Mesenchymal stem cell (in vitro differentiated cells and primary cell): ENCODE results near the gene FAM222A.

Source experiments
- DNase-seq: peaks from one replicate; pipeline ENCODE4 v3.0.0-alpha.2; 2013
- H2AFZ ChIP-seq: one replicate; pipeline ENCODE4 v1.6.1; 2013; ENCODE audit warnings: low read depth, mild to moderate bottlenecking, control low read depth, inconsistent platforms, low read length, moderate library complexity
- H2AK5ac ChIP-seq: 2 replicates; pipeline ENCODE4 v1.6.1; 2013; ENCODE audit warnings: low read length, moderate library complexity, mild to moderate bottlenecking, inconsistent platforms; ENCODE audit not compliant: severe bottlenecking
- H2BK120ac ChIP-seq: one replicate; pipeline ENCODE4 v1.6.1; 2013; ENCODE audit warnings: low read depth, mild to moderate bottlenecking, inconsistent platforms, low read length, moderate library complexity
- H2BK12ac ChIP-seq, 2 experiments: one replicate each; pipeline ENCODE4 v1.6.1; 2013; ENCODE audit warnings: inconsistent platforms in 2 of 2, low read length in 2 of 2, mild to moderate bottlenecking in 2 of 2, moderate library complexity in 2 of 2, control low read depth in 1 of 2
- H2BK15ac ChIP-seq: one replicate; pipeline ENCODE4 v1.6.1; 2013; ENCODE audit warnings: mild to moderate bottlenecking, low read depth, inconsistent platforms; ENCODE audit not compliant: poor library complexity, severe bottlenecking
- H2BK5ac ChIP-seq: 2 replicates; pipeline ENCODE4 v1.6.1; 2013; ENCODE audit warnings: low read depth, mild to moderate bottlenecking, low read length, control low read depth, inconsistent platforms; ENCODE audit not compliant: poor library complexity, severe bottlenecking
- H3K14ac ChIP-seq, 2 experiments: one replicate each; pipeline ENCODE4 v1.6.1; 2013; ENCODE audit warnings: inconsistent platforms in 2 of 2, low read length in 2 of 2, control low read depth in 1 of 2, mild to moderate bottlenecking in 1 of 2, moderate library complexity in 1 of 2
- H3K18ac ChIP-seq, 2 experiments: one replicate each; pipeline ENCODE4 v1.6.1; 2013; ENCODE audit warnings: inconsistent platforms in 2 of 2, low read length in 2 of 2, control low read depth in 1 of 2, low read depth in 1 of 2, mild to moderate bottlenecking in 1 of 2
- H3K23ac ChIP-seq, 2 experiments: one replicate each; pipeline ENCODE4 v1.6.1; 2013; ENCODE audit warnings: inconsistent platforms in 2 of 2, low read length in 2 of 2, mild to moderate bottlenecking in 2 of 2, moderate library complexity in 2 of 2, control low read depth in 1 of 2
- H3K27ac ChIP-seq: 2 replicates; pipeline ENCODE4 v1.5.1; 2013; ENCODE audit warnings: mild to moderate bottlenecking, moderate library complexity, low read length, control low read depth, inconsistent platforms; ENCODE audit not compliant: poor library complexity, severe bottlenecking
- H3K27me3 ChIP-seq, 2 experiments: 2 replicates each; pipeline versions ENCODE4 v1.6.1 to v1.7.0; 2013; ENCODE audit warnings: low read length in 2 of 2, mild to moderate bottlenecking in 2 of 2, moderate library complexity in 2 of 2, control low read depth in 1 of 2, inconsistent platforms in 1 of 2; ENCODE audit not compliant: control insufficient read depth in 1 of 2, insufficient read depth in 1 of 2
- H3K36me3 ChIP-seq, 2 experiments: 2 replicates each; pipeline versions ENCODE4 v1.6.1 to v1.7.0; 2013; ENCODE audit warnings: low read length in 2 of 2, control low read depth in 1 of 2, inconsistent platforms in 1 of 2, low read depth in 1 of 2, mild to moderate bottlenecking in 1 of 2; ENCODE audit not compliant: insufficient read depth in 2 of 2, control insufficient read depth in 1 of 2
- H3K4ac ChIP-seq, 2 experiments: one replicate each; pipeline ENCODE4 v1.6.1; 2013; ENCODE audit warnings: inconsistent platforms in 2 of 2, low read length in 2 of 2, mild to moderate bottlenecking in 2 of 2, moderate library complexity in 2 of 2, control low read depth in 1 of 2, low read depth in 1 of 2
- H3K4me1 ChIP-seq: 2 replicates; pipeline ENCODE4 v1.6.1; 2013; ENCODE audit warnings: low read depth, low read length, control low read depth; ENCODE audit not compliant: control insufficient read depth, insufficient read depth
- H3K4me2 ChIP-seq: 2 replicates; pipeline ENCODE4 v1.6.1; 2013; ENCODE audit warnings: low read length, mild to moderate bottlenecking, inconsistent platforms; ENCODE audit not compliant: poor library complexity, severe bottlenecking
- H3K4me3 ChIP-seq, 2 experiments: 2 replicates each; pipeline versions ENCODE4 v1.5.1 to v1.7.0; 2013; ENCODE audit warnings: low read length in 2 of 2, mild to moderate bottlenecking in 2 of 2, control low read depth in 1 of 2, low read depth in 1 of 2; ENCODE audit not compliant: insufficient read depth in 1 of 2
- H3K79me1 ChIP-seq: replicated peaks from 2 replicates; pipeline ENCODE4 v1.6.1; 2013; ENCODE audit warnings: mild to moderate bottlenecking, control low read depth, low read length, inconsistent platforms; ENCODE audit not compliant: poor library complexity, severe bottlenecking
- H3K9ac ChIP-seq: 2 replicates; pipeline ENCODE4 v1.7.0; 2013; ENCODE audit warnings: mild to moderate bottlenecking, low read length, moderate library complexity
- H3K9me3 ChIP-seq: 2 replicates; pipeline ENCODE4 v1.7.0; 2013; ENCODE audit warnings: mild to moderate bottlenecking, low read length; ENCODE audit not compliant: control insufficient read depth
- H4K8ac ChIP-seq: one replicate; pipeline ENCODE4 v1.6.1; 2013; ENCODE audit warnings: inconsistent platforms, mild to moderate bottlenecking, low read length, moderate library complexity
- H4K91ac ChIP-seq: one replicate; pipeline ENCODE4 v1.6.1; 2013; ENCODE audit warnings: mild to moderate bottlenecking, low read length, inconsistent platforms
- WGBS: methylation state at CpG from one replicate; pipeline ENCODE4 v1.1.7; 2013; ENCODE audit warnings: mixed read lengths; 5-methylcytosine and 5-hydroxymethylcytosine counted together

The FAM222A gene

GRCh38 chr12:109686523-109686922, 27.1 kb upstream of the FAM222A start:
- H3K27ac ChIP-seq, result no peak overlapping the region
- H4K8ac ChIP-seq, result no peak overlapping the region
- no peak overlapping the region for H3K4ac ChIP-seq

GRCh38 chr12:109687250-109687649, 26.4 kb upstream of the FAM222A start:
- no peak overlapping the region for H3K18ac ChIP-seq
- H3K4me1 ChIP-seq, result no peaks in the 10 kb centered on the region
- H2AK5ac ChIP-seq, result no peak overlapping the region
- H3K9ac ChIP-seq, result no peak overlapping the region
- no peak overlapping the region for H2BK15ac ChIP-seq
- no peak overlapping the region for H3K4me3 ChIP-seq
- H4K8ac ChIP-seq, result no peak overlapping the region
- H3K27ac ChIP-seq, result no peak overlapping the region
- H2BK12ac ChIP-seq, result no peak overlapping the region
- no peaks in the 10 kb centered on the region for H3K36me3 ChIP-seq
- no peaks in the 10 kb centered on the region for H3K79me1 ChIP-seq
- DNase-seq, result no peak
- H3K14ac ChIP-seq, result no peak overlapping the region
- no peak overlapping the region for H3K4me2 ChIP-seq
- H2BK120ac ChIP-seq, result no peak overlapping the region
- 77% methylated on average over 6 of the region's 6 CpGs for WGBS
- H3K23ac ChIP-seq, result no peak overlapping the region
- no peak overlapping the region for H3K4ac ChIP-seq
- no peaks in the 10 kb centered on the region for H3K9me3 ChIP-seq
- H3K27me3 ChIP-seq, result peaks cover 32 to 34% of the 10 kb centered on the region in 2 experiments
- H4K91ac ChIP-seq, result no peak overlapping the region
- no peak overlapping the region for H2BK5ac ChIP-seq
- H2AFZ ChIP-seq, result no peak overlapping the region

More at GRCh38 chr12:109686523-109686922, 27.1 kb upstream of the FAM222A start:
- Histone ChIP-seq H2BK15ac (no peak overlapping the region), H2BK120ac (no peak overlapping the region), H3K9me3 (no peaks in the 10 kb centered on the region), H2BK12ac (no peak overlapping the region), H3K4me3 (no peak overlapping the region), H2BK5ac (no peak overlapping the region), H3K4me1 (no peaks in the 10 kb centered on the region), H3K79me1 (no peaks in the 10 kb centered on the region), H2AK5ac (no peak overlapping the region), H3K23ac (no peak overlapping the region), H3K27me3 (peaks cover 24 to 27% of the 10 kb centered on the region in 2 experiments), H4K91ac (no peak overlapping the region), H3K4me2 (no peak overlapping the region), H3K14ac (no peak overlapping the region), H3K18ac (no peak overlapping the region), H3K9ac (no peak overlapping the region), H2AFZ (no peak overlapping the region), H3K36me3 (no peaks in the 10 kb centered on the region)
- whole genome bisulfite sequencing, result 93% methylated on average over 7 of the region's 7 CpGs
- no peak for DNase-seq

DNA sequence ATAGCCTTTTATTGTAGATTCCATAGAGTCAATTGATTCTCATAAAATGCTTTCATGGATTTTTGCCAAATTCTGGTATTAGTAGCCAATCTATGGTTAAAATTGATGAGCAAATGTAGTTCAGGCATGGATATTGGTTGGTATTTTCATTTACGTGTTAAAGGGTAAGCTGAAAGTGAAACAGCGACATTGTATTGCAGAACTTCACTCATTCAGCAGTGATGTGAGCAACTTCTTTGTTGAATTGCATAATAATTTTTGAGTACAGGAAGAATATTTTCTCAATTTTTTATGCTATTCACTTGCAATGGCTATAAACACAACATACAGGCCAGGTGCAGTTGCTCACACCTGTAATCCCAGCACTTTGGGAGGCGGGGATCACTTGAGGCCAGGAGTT, 24.2 kb upstream of the FAM222A start:
- DNase-seq, result no peak

DNA sequence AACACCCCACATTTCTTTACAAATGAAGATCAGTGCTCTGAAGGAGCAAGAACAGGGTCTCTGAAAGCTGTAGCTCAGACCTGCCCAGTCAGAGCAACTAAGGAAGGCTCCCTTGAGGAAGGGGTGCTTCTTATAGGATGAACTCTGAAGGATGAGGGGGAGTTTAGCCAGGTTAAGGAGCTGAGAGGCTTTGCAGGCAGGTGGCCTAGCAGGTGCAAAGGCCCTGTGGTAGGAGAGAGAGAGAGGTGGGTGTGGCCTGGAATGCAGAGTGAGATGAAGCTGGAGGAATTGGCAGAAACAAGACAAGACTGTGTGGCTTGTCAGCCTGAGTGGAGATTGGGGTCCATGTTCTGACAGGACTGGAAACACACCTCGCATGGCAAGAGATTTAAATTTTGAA, 20.5 kb upstream of the FAM222A start:
- Histone ChIP-seq H3K4ac (no peak overlapping the region), H2BK5ac (no peak overlapping the region), H3K27ac (no peak overlapping the region), H3K9ac (no peak overlapping the region), H3K36me3 (no peaks in the 10 kb centered on the region), H3K18ac (no peak overlapping the region), H2BK120ac (no peak overlapping the region), H2AFZ (no peak overlapping the region), H3K27me3 (peaks cover 24 to 34% of the 10 kb centered on the region in 2 experiments), H3K9me3 (no peaks in the 10 kb centered on the region), H3K23ac (no peak overlapping the region), H3K4me3 (no peak overlapping the region), H3K14ac (no peak overlapping the region), H3K79me1 (no peaks in the 10 kb centered on the region), H3K4me2 (no peak overlapping the region), H3K4me1 (peaks cover 4% of the 10 kb centered on the region), H4K91ac (no peak overlapping the region), H2AK5ac (no peak overlapping the region), H4K8ac (no peak overlapping the region), H2BK12ac (no peak overlapping the region), H2BK15ac (no peak overlapping the region)
- no peak for DNase-seq
- WGBS, result no CpG with 5 or more reads among the region's 1 CpG

More for the DNA sequence above, 24.2 kb upstream of the FAM222A start:
- Histone ChIP-seq H3K23ac (no peak overlapping the region), H4K91ac (no peak overlapping the region), H3K18ac (no peak overlapping the region), H3K9me3 (no peaks in the 10 kb centered on the region), H2AFZ (no peak overlapping the region), H3K4me2 (no peak overlapping the region), H3K9ac (no peak overlapping the region), H2BK15ac (no peak overlapping the region), H4K8ac (no peak overlapping the region), H2BK120ac (no peak overlapping the region), H3K4me1 (no peaks in the 10 kb centered on the region), H3K4ac (no peak overlapping the region), H3K79me1 (no peaks in the 10 kb centered on the region), H3K36me3 (no peaks in the 10 kb centered on the region), H3K4me3 (no peak overlapping the region), H2BK5ac (no peak overlapping the region), H3K27me3 (peaks cover 34 to 43% of the 10 kb centered on the region in 2 experiments), H2AK5ac (no peak overlapping the region), H3K14ac (no peak overlapping the region), H3K27ac (no peak overlapping the region), H2BK12ac (no peak overlapping the region)
- WGBS, result 85% methylated on average over 3 of the region's 3 CpGs
